ENCODE data around the gene ZBTB38.

ZBTB38 gene

GRCh38 chr3:141413801-141414689 lies 45.7 kb downstream of the ZBTB38 start:
- H3K9me3 ChIP-seq (ENCODE audit: severe bottlenecking): no peaks in the 10 kb centered on the region
- no peak for TF ChIP-seq CTCF (IDR thresholded peaks at IDR 0.05; ENCODE audit: poor library complexity, severe bottlenecking)
- DNase-seq (ENCODE audit: low spot score) (no peak), ATAC-seq (ENCODE audit: low read depth) (no peak)
- peaks cover 51% of the 10 kb centered on the region for H3K4me1 ChIP-seq (ENCODE audit: insufficient read depth, poor library complexity, severe bottlenecking)
- peak overlapping the region; percentile 96 for H3K27ac ChIP-seq (ENCODE audit: poor library complexity, severe bottlenecking)
- peaks cover 65% of the 10 kb centered on the region for H3K36me3 ChIP-seq (ENCODE audit: low read depth)
- no peak overlapping the region for H3K4me3 ChIP-seq (ENCODE audit: severe bottlenecking)
- no peaks in the 10 kb centered on the region for H3K27me3 ChIP-seq (ENCODE audit: insufficient read depth, poor library complexity, severe bottlenecking)

GRCh38 chr3:141414800-141415462 lies 46.6 kb downstream of the ZBTB38 start:
- DNase-seq (ENCODE audit: low spot score) (no peak), ATAC-seq (ENCODE audit: low read depth) (no peak)
- no peaks in the 10 kb centered on the region for H3K27me3 ChIP-seq (ENCODE audit: insufficient read depth, poor library complexity, severe bottlenecking)
- no peak for TF ChIP-seq CTCF (IDR thresholded peaks at IDR 0.05; ENCODE audit: poor library complexity, severe bottlenecking)
- peak overlapping the region; percentile 96 for H3K27ac ChIP-seq (ENCODE audit: poor library complexity, severe bottlenecking)
- no peaks in the 10 kb centered on the region for H3K9me3 ChIP-seq (ENCODE audit: severe bottlenecking)
- peaks cover 65% of the 10 kb centered on the region for H3K36me3 ChIP-seq (ENCODE audit: low read depth)
- no peak overlapping the region for H3K4me3 ChIP-seq (ENCODE audit: severe bottlenecking)
- H3K4me1 ChIP-seq (ENCODE audit: insufficient read depth, poor library complexity, severe bottlenecking): peaks cover 42% of the 10 kb centered on the region

GRCh38 chr3:141415953-141416352 lies 47.6 kb downstream of the ZBTB38 start:
- Histone ChIP-seq H3K4me3 (ENCODE audit: severe bottlenecking) (no peak overlapping the region), H3K4me1 (ENCODE audit: insufficient read depth, poor library complexity, severe bottlenecking) (peaks cover 32% of the 10 kb centered on the region), H3K36me3 (ENCODE audit: low read depth) (peaks cover 64% of the 10 kb centered on the region), H3K27me3 (ENCODE audit: insufficient read depth, poor library complexity, severe bottlenecking) (no peaks in the 10 kb centered on the region), H3K9me3 (ENCODE audit: severe bottlenecking) (no peaks in the 10 kb centered on the region), H3K27ac (ENCODE audit: poor library complexity, severe bottlenecking) (no peak overlapping the region)
- ATAC-seq (ENCODE audit: low read depth) (no peak), DNase-seq (ENCODE audit: low spot score) (no peak)
- TF ChIP-seq CTCF (IDR thresholded peaks at IDR 0.05; ENCODE audit: poor library complexity, severe bottlenecking): no peak

All from RWPE2 (cell line).